GM12872 (cell line): ENCODE measurements around the gene LEAP2.

Experiments used
- TF ChIP-seq, protein P1 (sequence below): IDR thresholded peaks from 3 replicates; pipeline ENCODE4 v1.5.1; 2011; ENCODE audit warnings: low read depth, mild to moderate bottlenecking, low read length, moderate library complexity; ENCODE audit not compliant: insufficient read depth

LEAP2 gene

DNA sequence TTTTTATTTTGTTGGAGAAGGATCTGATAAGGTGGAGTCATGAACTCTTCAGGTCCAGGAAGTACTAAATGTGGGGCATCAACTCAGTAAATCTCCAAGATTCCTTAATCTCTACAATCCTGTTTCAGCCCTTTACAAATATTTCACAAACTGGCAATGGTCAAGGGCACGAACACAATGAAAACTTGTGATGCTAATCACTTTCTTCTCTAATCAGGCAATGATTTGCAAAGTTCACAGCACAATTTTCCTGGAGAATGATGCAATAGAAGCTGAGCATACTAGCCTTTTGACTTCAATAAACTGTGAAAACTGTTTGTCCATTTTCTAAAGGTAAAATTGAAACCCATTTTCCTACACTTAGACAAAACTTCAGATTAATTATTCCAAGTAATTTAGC is 24.1 kb upstream of the LEAP2 start:
- TF ChIP-seq, protein P1, sequence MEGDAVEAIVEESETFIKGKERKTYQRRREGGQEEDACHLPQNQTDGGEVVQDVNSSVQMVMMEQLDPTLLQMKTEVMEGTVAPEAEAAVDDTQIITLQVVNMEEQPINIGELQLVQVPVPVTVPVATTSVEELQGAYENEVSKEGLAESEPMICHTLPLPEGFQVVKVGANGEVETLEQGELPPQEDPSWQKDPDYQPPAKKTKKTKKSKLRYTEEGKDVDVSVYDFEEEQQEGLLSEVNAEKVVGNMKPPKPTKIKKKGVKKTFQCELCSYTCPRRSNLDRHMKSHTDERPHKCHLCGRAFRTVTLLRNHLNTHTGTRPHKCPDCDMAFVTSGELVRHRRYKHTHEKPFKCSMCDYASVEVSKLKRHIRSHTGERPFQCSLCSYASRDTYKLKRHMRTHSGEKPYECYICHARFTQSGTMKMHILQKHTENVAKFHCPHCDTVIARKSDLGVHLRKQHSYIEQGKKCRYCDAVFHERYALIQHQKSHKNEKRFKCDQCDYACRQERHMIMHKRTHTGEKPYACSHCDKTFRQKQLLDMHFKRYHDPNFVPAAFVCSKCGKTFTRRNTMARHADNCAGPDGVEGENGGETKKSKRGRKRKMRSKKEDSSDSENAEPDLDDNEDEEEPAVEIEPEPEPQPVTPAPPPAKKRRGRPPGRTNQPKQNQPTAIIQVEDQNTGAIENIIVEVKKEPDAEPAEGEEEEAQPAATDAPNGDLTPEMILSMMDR = no peak

DNA sequence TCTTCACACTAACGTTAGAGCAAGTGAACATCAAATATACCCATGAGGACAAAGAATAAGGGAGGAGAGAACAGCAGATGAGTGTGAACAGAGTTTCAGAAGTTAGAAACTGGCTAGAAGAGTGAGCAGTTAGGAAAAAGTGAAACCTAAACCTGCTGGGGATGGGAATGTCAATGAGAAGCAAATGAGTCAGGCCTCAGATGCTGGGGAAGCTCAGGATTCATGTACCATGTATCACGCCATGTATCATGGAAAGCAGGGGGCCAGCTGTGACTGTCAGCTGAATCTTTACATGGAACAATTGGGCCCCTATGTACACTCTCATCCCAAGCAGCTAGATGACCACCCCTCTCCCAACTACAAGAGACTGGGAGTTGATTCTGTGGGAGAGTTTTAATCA is 23.4 kb upstream of the LEAP2 start:
- TF ChIP-seq, protein P1 = no peak

DNA sequence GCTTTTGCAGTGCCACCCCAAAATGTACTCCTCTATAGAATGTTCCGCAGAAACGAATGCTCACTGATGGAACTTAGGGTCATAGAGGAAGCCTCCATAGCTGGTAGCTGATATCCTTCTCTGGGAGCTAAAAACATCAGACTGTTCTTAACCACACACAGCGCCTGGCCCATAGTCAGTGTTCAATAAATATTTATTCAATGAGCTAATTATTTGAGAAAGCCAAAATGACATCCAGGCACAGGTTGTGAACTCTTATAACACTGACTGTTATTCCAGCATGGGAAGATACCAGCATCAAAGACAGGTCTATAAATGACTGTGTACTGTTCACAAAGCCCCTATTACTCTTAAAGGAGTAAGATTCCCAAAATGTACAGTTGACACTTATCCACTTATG is 20.1 kb upstream of the LEAP2 start:
- TF ChIP-seq, protein P1 = no peak

DNA sequence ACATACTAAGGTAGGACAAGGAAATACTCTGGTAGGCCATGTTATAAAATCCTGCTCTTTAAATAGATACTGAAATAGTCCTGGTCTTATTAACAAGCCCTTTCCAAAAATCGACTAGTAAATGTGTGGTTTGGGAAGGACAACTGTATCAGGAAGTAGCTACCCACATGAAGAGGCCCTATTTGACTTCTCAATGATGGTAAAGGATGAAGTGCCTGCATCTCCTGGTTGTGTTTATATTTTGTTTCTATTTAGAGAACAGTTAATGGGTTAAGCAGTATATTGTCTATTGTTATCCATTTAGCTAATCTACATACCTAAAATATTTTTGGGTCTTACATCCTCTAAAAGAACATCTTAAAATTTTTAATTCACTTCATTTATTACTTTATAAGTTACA is 19.7 kb upstream of the LEAP2 start:
- TF ChIP-seq, protein P1 = no peak

DNA sequence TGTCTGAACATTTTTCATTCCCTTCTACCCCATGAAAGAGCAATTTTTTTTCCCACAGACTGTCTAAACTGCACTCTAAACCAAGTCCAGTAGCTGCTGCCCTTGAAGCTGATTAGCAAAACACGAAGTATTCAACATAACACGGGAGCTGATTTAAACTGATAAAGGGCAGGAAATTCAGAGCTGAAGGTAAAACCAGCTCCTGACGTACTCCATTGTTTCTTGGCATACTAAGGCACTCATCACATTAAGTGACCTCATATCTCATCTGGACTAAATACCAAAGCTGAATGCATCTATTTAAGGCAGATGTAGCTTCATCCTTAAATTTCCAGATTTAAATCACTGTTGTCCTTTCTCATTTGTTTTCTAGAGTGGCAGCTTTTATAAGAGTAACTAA is 19.2 kb upstream of the LEAP2 start:
- TF ChIP-seq, protein P1 = no peak

DNA sequence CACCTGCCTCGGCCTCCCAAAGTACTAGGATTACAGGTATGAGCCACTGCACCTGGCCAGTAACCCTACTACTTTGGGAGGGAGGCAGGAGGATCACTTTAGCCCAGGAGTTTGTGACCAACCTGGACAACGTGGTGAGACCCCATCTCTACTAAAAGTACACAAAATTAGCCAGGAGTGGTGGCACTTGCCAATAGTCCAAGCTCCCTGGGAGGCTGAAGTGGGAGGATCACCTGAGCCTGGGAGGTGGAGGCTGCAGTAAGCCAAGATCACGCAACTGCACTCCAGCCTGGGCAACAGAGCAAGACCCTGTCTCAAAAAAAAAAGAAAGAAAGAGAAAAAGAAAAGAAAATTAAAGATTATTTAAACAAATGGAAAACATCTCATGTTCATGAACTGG is 17.5 kb upstream of the LEAP2 start:
- TF ChIP-seq, protein P1 = no peak

DNA sequence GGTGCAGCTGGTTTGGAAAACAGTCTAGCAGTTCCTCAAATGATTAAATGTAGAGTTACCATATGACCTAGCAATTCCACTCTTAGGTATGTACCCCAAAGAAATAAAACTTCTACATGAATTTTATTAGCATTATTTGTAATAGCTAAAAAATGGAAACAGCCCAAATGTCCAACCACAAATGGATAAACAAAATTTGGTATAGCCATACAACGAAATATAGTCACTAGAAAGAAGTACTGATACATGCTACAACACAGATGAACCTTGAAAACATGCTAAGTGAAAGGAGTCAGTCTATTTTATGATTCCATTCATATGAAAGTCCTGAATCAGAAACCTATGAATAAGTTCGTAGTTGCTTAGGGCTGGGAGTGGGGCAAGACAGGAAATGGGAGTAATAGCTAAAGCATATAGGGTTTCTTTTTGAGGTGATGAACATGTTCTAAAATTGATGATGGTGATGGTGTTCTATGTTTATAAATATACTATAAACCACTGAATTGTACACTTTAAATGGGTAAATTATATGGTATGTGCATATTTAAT is 13.5 kb upstream of the LEAP2 start:
- TF ChIP-seq, protein P1 = no peak
